Astrocyte (in vitro differentiated cells and primary cell): ENCODE data around the gene MRTFA. TPM values are rescaled to one million over a fixed set of nuclear protein-coding genes. Genes with fewer than 3 reads are reported as not detected.

Experiments used
- DNase-seq: peaks from one replicate; pipeline ENCODE4 v3.0.0-alpha.2; 2010; ENCODE audit warnings: low read depth
- FAIRE-seq: peaks from 2 replicates; lab custom pipeline; 2011; peaks lifted over from hg19 to GRCh38; lab: Jason Lieb, UNC
- H2AFZ ChIP-seq: 2 replicates; pipeline ENCODE4 v1.6.0; 2012; ENCODE audit warnings: low read depth, low read length, inconsistent platforms
- H3K27ac ChIP-seq: 2 replicates; pipeline ENCODE4 v1.5.1; 2011; ENCODE audit warnings: low read depth, low read length, inconsistent platforms
- H3K27me3 ChIP-seq: 2 replicates; pipeline ENCODE4 v1.6.0; 2011; ENCODE audit warnings: low read length, inconsistent platforms; ENCODE audit not compliant: insufficient read depth
- H3K36me3 ChIP-seq: 2 replicates; pipeline ENCODE4 v1.5.1; 2011; ENCODE audit warnings: low read length, inconsistent platforms; ENCODE audit not compliant: insufficient read depth
- H3K4me1 ChIP-seq: 2 replicates; pipeline ENCODE4 v1.5.1; 2011; ENCODE audit warnings: low read length, inconsistent platforms; ENCODE audit not compliant: insufficient read depth
- H3K4me2 ChIP-seq: 2 replicates; pipeline ENCODE4 v1.6.0; 2012; ENCODE audit warnings: low read length, inconsistent platforms
- H3K4me3 ChIP-seq: 2 replicates; pipeline ENCODE4 v1.5.1; 2011; ENCODE audit warnings: low read depth, mild to moderate bottlenecking, low read length, inconsistent platforms; ENCODE audit not compliant: insufficient read depth
- H3K79me2 ChIP-seq: 2 replicates; pipeline ENCODE4 v1.6.0; 2012; ENCODE audit warnings: mild to moderate bottlenecking, low read length, inconsistent platforms; ENCODE audit not compliant: insufficient read depth
- H3K9ac ChIP-seq: 2 replicates; pipeline ENCODE4 v1.6.0; 2012; ENCODE audit warnings: mild to moderate bottlenecking, low read length, inconsistent platforms
- H3K9me3 ChIP-seq: 2 replicates; pipeline ENCODE4 v1.5.1; 2012; ENCODE audit warnings: low read depth, mild to moderate bottlenecking, low read length, inconsistent platforms; ENCODE audit not compliant: insufficient read depth
- H4K20me1 ChIP-seq: 2 replicates; pipeline ENCODE4 v1.6.0; 2012; ENCODE audit warnings: low read length, inconsistent platforms; ENCODE audit not compliant: insufficient read depth
- H3K27ac Mint-ChIP-seq: one replicate; pipeline ENCODE4 v1.8.0; 2021; ENCODE audit warnings: mild to moderate bottlenecking, mixed read lengths; ENCODE audit not compliant: unreplicated experiment
- H3K27me3 Mint-ChIP-seq: one replicate; pipeline ENCODE4 v1.8.0; 2021; ENCODE audit warnings: low read depth, mixed read lengths; ENCODE audit not compliant: unreplicated experiment
- H3K36me3 Mint-ChIP-seq: one replicate; pipeline ENCODE4 v1.8.0; 2021; ENCODE audit warnings: low read depth, mixed read lengths; ENCODE audit not compliant: unreplicated experiment
- H3K4me1 Mint-ChIP-seq: one replicate; pipeline ENCODE4 v1.8.0; 2021; ENCODE audit warnings: low read depth, mixed read lengths; ENCODE audit not compliant: unreplicated experiment
- H3K4me3 Mint-ChIP-seq: one replicate; pipeline ENCODE4 v1.8.0; 2021; ENCODE audit warnings: mild to moderate bottlenecking, moderate library complexity, mixed read lengths; ENCODE audit not compliant: unreplicated experiment
- H3K9me3 Mint-ChIP-seq: one replicate; pipeline ENCODE4 v1.8.0; 2021; ENCODE audit warnings: mild to moderate bottlenecking, mixed read lengths; ENCODE audit not compliant: unreplicated experiment
- EZH2 ChIP-seq: IDR thresholded peaks from 2 replicates; pipeline ENCODE4 v1.6.1; 2012; ENCODE audit warnings: mild to moderate bottlenecking, low read length, inconsistent platforms; ENCODE audit not compliant: insufficient read depth
- total RNA-seq: library from RNA; stranded (reverse); gene quantifications from 2 replicates; pipeline ENCODE4 v1.2.1, GENCODE V29; 2021
- TF ChIP-seq, protein P1 (sequence below): IDR thresholded peaks from 2 replicates; pipeline ENCODE4 v1.5.1; 2011; ENCODE audit warnings: low read depth, mild to moderate bottlenecking, inconsistent platforms, low read length, moderate library complexity; ENCODE audit not compliant: insufficient read depth

Gene MRTFA
- total RNA-seq, 1 donor from 2014 or later, result 74.3 TPM

DNA sequence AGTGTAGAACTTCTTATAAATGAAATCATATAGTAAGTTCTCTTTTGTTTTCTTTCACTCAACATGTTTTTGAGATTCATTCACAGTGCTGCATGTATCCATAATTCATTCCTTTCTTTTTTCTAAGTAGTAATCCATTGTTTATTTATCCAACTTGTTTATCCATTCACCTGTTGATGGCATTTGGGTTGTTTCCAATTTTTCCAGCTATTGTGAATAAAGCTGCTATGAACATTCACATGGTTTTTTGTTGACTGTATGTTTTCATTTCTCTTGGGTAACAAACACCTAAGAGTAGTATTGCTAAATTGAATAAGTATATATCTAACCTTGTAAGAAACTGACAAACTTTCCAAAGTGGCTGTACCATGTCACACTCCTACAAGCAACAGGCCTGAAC lies 23.5 kb downstream of the MRTFA start:
- Mint-ChIP-seq H3K4me3 (no peak overlapping the region), H3K27me3 (no peaks in the 10 kb centered on the region), H3K9me3 (no peaks in the 10 kb centered on the region), H3K36me3 (peaks cover 7% of the 10 kb centered on the region), H3K27ac (no peak overlapping the region), H3K4me1 (peaks cover 7% of the 10 kb centered on the region)
- H3K27me3 ChIP-seq, result no peaks in the 10 kb centered on the region
- DNase-seq, result no peak
- H3K9me3 ChIP-seq, result no peaks in the 10 kb centered on the region
- no peak overlapping the region for H3K27ac ChIP-seq
- FAIRE-seq, result no peak
- no peak overlapping the region for H3K9ac ChIP-seq
- H3K79me2 ChIP-seq, result peaks cover 96% of the 10 kb centered on the region
- H2AFZ ChIP-seq, result no peak overlapping the region
- no peak overlapping the region for H3K4me2 ChIP-seq
- peaks cover 82% of the 10 kb centered on the region for H4K20me1 ChIP-seq
- H3K4me1 ChIP-seq, result peaks cover 5% of the 10 kb centered on the region
- no peak for TF ChIP-seq EZH2
- TF ChIP-seq, protein P1, sequence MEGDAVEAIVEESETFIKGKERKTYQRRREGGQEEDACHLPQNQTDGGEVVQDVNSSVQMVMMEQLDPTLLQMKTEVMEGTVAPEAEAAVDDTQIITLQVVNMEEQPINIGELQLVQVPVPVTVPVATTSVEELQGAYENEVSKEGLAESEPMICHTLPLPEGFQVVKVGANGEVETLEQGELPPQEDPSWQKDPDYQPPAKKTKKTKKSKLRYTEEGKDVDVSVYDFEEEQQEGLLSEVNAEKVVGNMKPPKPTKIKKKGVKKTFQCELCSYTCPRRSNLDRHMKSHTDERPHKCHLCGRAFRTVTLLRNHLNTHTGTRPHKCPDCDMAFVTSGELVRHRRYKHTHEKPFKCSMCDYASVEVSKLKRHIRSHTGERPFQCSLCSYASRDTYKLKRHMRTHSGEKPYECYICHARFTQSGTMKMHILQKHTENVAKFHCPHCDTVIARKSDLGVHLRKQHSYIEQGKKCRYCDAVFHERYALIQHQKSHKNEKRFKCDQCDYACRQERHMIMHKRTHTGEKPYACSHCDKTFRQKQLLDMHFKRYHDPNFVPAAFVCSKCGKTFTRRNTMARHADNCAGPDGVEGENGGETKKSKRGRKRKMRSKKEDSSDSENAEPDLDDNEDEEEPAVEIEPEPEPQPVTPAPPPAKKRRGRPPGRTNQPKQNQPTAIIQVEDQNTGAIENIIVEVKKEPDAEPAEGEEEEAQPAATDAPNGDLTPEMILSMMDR, result no peak
- H3K36me3 ChIP-seq, result no peaks in the 10 kb centered on the region
- no peak overlapping the region for H3K4me3 ChIP-seq

DNA sequence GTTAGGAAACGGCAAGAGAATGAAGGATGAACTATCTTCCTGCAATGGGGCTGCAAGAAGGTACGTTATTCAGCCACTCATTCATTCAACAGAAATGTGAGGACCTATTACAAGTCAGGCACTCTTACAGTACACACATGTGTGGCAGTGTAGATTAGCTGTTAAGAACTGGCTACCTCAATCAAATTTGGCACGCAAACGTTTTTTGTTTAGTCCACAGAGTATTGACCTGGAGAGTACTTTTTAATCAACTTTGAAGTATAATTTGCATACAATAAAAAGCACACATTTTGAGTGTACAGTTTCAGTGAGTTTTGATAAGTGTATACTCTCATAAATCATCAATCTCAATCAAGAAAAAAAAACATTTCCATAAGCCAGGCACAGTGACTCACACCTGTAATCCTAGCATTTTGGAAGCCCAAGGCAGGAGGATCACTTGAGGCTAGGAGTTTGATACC lies 24.2 kb downstream of the MRTFA start:
- DNase-seq (no peak), FAIRE-seq (no peak)
- Mint-ChIP-seq H3K4me1 (peaks cover 7% of the 10 kb centered on the region), H3K27ac (no peak overlapping the region), H3K4me3 (no peak overlapping the region), H3K27me3 (no peaks in the 10 kb centered on the region), H3K9me3 (no peaks in the 10 kb centered on the region), H3K36me3 (peaks cover 4% of the 10 kb centered on the region)
- Histone ChIP-seq H3K9ac (no peak overlapping the region), H3K79me2 (peaks cover 98% of the 10 kb centered on the region), H3K36me3 (no peaks in the 10 kb centered on the region), H3K9me3 (no peaks in the 10 kb centered on the region), H3K4me2 (no peak overlapping the region), H3K4me3 (no peak overlapping the region), H4K20me1 (peaks cover 85% of the 10 kb centered on the region), H3K27ac (no peak overlapping the region), H2AFZ (no peak overlapping the region), H3K4me1 (peaks cover 5% of the 10 kb centered on the region), H3K27me3 (no peaks in the 10 kb centered on the region)
- TF ChIP-seq, protein P1, result no peak
- TF ChIP-seq EZH2, result no peak

DNA sequence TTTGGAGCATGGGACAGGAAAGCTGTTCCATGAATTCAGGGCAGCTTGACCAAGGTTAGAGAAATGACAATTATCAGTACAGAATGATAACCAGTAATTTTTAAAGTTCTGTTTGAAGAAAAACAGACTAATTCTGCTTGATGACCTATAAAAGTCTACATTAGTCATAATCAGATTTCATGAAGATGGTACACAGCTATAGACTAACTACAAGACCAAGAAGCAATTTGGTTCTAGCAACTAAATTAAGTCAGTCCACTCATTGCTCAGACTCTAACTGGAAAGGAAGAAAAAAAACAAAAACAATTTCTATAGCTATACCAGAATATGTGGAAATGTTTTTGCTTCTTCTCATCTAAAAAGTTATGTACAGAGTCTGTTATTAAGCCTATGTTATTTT lies 24.9 kb downstream of the MRTFA start:
- Histone ChIP-seq H3K4me2 (no peak overlapping the region), H3K9ac (no peak overlapping the region), H3K79me2 (peaks cover 98% of the 10 kb centered on the region), H3K4me1 (peaks cover 5% of the 10 kb centered on the region), H3K9me3 (no peaks in the 10 kb centered on the region), H4K20me1 (peaks cover 87% of the 10 kb centered on the region), H3K27ac (no peak overlapping the region), H3K36me3 (no peaks in the 10 kb centered on the region), H3K27me3 (no peaks in the 10 kb centered on the region), H2AFZ (no peak overlapping the region), H3K4me3 (no peak overlapping the region)
- DNase-seq, result no peak
- no peak for FAIRE-seq
- Mint-ChIP-seq H3K4me1 (peaks cover 11% of the 10 kb centered on the region), H3K4me3 (no peak overlapping the region), H3K27me3 (no peaks in the 10 kb centered on the region), H3K9me3 (no peaks in the 10 kb centered on the region), H3K27ac (no peak overlapping the region), H3K36me3 (peaks cover 2% of the 10 kb centered on the region)
- TF ChIP-seq, protein P1, result no peak
- no peak for TF ChIP-seq EZH2
